Measurements from ENCODE around the gene IQGAP1.

The IQGAP1 gene

DNA sequence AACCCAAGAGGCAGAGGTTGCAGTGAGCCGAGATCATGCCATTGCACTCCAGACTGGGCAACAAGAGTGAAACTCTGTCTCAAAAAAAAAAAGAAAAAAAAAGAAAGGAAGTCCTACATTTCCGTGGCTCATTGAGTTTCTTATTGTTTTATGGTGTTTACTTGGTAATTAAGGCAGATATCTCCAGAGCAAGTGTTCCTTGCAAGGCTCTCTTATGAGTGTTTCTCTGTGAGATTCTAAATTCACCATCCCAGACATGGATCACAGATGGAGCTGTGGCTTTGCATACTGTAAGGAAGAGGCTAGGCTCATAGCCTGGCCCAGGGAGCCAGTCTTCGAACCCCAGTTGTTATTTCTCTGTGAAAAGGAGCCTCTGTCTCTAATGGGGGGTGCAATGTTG lies 53.0 kb downstream of the IQGAP1 start:
- no peak for DNase-seq

DNA sequence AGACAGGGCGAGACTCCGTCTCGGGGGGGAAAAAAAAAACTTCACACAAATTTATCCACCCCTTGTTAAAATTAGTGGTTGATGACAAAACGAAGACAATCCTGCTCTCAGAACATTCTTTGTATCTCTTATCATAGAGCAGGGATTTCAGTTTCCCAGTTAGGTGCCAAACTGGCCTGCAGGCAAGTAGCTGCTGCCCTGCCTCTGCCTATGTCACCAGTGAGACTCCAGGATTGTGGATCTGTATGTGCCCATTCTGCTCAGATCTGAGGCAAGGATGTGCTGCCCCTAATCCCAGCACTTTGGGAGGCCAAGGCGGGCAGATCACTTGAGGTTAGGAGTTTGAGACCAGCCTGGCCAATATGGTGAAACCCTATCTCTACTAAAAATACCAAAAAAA lies 54.4 kb downstream of the IQGAP1 start:
- no peak for DNase-seq

DNA sequence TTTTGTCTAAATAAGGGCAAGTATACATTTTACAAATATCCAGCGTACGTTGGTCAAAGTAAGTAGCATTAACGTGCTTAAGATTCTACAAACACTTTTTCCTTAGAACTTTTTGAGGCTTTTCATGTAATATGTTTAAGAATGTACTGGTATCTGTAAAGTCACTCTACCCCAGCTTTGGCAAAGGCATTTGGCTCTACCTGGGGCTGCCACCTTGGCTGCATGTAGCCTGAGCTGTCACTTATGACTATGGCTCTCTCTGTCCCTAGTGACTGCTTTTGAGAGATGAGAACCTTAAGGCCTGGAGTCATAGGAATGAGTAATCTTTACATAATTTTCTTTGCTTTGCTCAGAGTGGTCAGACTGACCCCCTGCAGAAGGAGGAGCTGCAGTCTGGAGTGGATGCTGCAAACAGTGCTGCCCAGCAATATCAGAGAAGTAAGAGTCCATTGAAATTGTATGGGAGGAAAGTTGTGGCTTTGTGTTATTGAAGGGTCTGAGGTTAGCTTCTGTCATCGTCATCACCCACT lies 61.2 kb downstream of the IQGAP1 start:
- no peak for DNase-seq

DNA sequence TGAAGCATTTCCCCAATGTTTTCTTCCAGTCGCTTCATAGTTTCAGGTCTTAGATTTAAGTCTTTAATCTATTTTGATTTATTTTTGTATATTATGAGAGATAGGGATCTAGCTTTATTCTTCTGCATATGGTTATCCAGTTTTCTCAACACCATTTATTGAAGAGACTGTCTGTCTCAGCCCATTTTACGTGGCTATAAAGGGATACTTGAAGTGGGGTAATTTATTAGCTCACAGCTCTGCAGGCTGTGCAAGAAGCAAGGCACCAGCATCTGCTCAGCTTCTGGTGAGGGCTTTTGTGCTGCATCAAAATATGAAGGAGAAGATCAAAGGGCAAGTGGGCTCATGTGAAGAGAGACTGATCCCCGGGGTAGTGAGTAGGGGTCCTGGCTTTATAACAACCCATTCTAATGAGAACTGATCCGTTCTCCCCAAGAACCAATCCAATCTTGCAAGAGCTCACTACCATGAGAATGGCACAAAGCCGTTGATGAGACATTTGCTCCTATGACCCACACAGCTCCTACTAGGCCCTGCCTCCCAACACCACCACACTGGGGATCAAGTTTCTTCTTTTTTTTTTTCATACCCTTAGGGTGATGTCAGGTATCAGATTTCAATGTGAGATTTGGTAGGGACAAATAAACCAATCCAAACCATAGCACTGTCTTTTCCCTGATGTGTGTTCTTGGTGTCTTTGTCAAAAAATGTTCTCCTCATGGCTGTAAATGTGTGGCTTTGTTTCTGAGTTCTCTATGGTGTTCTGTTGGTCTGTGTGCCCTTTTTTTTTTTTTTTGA lies 63.2 kb downstream of the IQGAP1 start:
- no peak for DNase-seq

DNA sequence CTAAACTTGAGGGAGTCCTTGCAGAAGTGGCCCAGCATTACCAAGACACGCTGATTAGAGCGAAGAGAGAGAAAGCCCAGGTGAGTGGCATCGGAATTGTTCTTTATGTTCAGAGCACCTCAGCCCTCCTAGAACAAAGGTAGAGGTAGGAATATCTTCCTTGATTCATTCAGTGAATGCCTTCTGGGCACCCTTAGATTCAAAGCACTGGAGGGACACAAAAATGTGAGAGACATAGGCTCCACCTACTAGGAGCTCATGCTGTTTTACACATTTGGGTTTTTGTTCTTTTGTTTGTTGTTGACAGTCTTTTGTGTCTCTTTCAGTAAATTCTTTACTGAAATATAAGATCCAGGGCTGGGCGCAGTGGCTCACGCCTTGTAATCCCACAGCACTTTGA lies 68.2 kb downstream of the IQGAP1 start:
- DNase-seq = no peak

DNA sequence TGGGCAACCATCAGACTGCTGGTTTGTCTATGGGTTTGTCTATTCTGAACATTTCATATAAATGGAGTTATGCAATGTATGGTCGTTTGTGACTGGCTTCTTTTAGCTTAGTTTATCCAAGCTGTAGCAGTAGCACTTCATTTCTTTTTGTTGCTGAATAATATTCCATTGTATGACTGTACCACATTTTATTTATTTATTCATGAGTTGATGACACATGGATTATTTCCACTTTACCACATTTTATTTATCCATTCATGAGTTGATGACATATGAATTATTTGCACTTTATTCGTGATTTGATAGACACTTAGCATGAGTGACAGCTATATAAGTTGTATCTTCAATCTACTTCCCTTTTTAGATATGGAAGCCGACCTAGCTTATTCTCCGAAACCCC lies 70.0 kb downstream of the IQGAP1 start:
- no peak for DNase-seq

DNA sequence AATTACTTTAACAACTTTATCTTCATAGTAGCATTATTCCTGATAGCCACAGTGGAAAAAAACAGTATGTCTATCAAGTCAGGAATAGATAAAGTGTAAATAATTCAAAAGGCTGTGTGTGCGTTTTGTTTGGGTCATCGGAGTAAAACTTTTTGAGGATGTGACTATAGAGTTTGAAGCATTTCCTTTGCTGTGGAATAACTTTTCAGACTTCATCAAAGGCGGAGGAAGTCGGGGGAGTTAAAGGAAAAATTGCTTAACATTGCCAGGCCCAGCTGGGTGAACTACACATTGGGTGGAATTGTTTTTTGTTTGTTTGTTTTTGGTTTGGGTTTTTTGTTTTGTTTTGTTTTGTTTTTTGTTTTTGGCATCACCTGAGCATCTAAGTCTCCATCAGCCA lies 71.3 kb downstream of the IQGAP1 start:
- no peak for DNase-seq

DNA sequence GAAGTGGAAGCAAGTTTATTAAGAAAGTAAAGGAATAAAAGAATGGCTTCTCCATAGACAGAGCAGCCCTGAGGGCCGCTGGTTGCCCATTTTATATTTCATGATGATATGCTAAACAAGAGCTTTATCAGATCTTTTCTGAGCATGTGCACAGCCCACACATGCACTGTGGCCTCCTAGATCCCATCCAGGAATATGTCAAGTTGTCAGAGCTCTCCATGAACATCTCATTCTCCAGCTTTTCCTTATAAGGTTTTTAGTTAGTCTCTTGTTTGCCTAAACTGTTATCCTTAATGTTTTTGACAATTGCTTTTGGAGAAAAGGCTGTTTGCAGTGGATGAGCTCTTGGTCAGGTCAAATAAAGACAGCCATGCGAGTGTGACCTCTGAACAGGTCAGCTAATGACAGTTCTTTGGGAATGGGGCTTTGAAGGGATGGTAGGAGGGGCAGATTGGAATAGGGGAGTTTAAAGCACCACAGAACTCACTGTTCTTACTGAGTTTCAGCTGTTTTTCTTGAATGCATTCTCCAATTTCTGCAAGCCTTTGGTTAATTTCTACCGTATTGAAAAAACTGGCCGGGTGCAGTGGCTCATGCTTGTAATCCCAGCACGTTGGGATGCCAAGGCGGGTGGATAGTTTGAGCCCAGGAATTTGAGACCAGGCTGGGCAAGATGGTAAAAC lies 72.2 kb downstream of the IQGAP1 start:
- DNase-seq = no peak

DNA sequence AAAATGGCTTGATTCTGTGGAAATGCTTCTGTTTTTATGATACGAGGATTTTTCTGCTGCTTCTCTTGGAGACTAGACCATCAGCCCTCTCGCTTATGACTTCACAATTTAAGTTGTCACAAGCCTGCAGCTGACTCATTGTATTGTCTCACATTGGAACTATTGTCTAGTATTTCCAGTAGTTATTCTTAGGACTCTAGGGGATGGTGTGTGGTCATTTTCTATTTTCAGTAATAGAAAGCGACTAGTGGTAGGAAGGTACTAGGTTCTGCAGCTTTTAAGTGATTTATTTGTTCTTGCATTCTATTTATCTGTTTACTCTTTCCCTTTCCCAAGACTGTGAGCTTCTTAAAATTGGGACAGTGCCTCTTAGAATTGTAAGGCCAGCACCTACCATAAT lies 75.3 kb downstream of the IQGAP1 start:
- no peak for DNase-seq

DNA sequence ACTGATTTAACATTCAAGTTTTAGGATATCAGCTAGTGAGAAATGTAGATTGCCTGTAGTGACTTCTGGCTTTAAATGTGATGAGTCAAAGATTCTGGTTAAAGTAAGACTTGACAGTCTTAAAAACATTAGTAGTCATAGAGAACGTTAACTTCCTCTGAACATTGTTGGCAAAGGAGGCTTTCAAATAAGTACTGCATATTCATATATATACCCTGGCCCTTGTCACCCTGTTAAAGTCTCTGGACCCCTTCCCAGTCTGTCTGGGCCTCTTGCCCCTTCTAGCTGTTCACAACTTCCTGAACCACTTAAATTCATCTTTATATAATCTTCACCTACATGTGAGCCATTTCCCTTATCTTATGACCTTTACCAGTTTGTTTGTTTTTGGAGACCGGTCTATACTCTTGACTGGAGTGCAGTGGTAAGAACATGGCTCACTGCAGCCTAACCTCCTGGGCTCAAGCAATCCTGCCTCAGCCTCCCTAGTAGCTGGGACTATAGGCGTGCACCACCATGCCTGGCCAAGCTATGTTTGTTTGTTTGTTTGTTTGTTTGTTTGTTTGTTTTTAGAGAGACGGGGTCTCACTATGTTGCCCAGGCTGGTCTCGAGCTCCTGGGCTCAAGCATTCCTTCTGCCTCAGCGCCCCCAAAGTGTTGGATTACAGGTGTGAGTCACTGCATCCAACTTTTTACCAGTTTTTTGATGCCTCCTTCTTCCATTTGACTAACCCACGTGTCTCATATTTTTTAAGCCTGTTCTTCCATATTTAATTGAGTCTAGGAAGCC lies 77.3 kb downstream of the IQGAP1 start:
- no peak for DNase-seq

DNA sequence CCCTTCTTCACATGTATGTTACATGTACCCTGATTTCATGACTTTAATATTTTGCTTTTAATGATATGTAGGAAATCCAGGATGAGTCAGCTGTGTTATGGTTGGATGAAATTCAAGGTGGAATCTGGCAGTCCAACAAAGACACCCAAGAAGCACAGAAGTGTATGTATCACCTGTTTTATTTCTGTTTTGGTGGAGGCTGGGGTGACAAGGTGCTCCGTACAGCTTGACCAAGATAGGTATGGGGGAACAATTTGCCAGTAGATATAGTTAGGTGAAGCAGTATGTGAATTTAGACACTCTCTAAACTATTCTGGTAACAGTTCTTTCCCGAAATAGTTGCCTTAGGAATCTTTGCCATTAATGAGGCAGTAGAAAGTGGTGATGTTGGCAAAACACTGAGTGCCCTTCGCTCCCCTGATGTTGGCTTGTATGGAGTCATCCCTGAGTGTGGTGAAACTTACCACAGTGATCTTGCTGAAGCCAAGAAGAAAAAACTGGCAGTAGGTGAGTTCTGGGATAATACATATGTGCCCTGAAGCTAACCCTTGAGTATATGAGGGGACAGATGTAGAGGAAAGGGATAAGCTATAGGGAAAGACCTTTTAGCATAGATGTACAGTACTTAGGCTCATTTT lies 78.0 kb downstream of the IQGAP1 start:
- DNase-seq = no peak

DNA sequence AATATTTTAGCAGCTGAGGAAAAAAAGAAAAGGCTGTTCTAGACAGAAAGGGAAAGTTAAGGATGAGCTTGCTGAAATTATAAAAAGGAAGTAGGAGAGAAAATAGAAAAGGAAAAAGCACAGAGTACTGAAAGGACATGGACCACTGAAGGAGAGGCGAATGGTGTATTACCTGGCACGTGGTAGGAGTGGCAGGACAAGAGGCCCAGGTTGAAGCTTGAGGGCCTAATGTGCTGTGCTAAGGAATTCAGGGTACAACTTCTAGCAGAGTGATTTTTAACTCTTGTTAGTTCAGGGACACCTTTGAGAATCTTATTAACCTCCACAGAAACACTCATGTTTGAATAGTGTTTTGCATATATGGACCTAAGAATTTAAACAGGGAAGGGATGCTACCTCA lies 81.7 kb downstream of the IQGAP1 start:
- DNase-seq = no peak

DNA sequence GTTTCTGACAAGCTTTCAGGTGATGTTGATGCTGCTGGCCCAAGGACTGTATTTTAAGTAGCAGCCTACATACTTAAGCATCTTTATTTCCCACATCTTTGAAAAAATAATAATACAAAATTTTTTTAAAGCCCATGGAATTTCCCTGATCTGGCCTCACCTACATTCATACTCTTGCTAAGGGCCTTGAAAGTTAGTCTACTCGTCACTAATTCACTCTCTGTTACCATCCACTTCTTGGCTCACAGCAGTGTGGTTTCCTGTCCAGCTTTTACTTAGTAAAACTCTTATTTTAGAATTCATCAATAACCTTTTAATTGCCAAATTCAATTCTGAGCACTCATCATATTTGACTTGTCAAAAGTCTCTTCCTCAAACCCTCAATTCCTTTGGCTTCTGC lies 82.4 kb downstream of the IQGAP1 start:
- no peak for DNase-seq

DNA sequence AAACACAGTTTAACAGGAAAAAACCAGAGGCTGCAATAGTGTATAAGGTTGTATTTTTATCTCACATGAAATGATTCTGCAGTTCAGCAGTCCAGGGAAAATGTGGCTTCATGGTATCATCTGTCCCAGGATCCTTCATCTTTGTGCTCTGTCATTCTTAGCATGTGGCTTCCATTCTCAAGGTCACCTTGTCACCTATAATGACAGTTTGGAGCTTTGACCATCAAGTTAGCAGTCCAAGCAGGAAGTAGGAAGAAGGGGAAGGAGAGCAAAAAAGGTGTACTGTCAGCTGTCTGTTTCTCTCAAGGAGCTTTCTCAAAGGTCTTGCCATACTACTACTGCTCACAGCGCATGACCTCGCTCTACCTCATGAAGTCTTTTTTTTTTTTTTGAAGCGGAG lies 83.1 kb downstream of the IQGAP1 start:
- no peak for DNase-seq

DNA sequence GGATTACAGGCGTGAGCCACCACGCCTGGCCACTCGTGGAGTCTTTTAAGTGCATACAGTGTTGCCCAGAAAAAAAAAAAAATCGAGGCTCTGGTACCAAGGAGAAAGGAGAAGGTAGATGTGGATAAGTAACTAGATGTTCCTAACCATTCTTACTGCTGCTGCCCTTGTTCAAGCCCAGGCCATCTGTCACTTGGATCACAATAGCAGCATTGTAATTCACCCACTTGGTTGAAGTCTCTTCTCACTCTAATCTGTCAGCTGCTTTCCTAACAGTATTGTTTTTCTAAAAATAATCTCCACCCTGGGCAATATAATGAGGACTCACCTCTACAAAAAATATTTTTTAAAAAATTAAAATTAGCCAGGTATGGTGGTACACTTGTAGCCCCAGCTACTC lies 83.7 kb downstream of the IQGAP1 start:
- DNase-seq = no peak

DNA sequence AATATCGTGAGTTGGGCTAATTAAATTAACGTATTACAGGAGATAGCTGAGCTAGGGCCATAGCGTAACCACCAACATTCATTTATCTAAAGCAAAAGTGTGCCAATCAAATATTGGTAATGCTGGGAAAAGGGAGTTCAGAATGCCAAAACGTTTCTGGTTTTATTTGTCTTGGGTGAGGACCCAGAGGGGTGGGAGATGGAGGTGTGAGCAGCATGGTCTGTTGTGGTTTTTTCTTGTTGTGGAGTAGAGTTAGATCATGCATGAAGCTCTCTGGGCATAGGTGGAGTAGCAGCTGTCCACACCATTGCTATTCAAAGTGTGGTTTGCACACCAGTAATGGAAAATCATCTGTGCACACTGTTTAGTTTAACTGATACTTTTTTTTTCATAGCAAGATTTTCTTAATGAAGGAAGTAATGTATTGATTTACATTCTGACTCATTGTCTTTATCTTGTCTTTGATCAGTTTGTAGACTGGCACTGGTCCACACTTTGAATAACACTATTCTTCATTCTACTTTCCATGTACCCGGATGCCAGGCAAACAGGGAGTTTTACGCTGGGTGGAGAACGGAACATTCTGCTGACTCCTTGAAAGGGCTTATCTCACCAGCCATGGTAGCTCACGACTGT lies 90.9 kb downstream of the IQGAP1 start:
- no peak for DNase-seq

DNA sequence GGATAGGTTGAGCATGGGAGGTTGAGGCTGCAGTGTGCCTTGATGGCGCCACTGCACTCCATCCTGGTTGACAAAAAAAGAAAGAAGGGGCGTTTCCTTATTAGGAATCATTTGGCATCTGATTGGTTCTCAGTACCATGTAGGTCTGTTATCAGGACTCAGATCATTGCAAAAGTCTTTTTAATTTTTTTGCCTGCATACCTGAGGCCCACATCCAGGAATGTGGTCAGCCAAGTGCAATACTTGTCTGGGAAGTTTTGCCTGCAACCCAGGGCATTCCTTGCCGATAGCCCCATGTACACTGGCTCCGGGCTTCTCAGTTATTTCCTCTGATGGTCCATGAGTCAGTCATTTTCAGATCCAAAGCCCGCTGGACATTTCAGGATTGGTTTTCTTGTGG lies 91.6 kb downstream of the IQGAP1 start:
- no peak for DNase-seq

DNA sequence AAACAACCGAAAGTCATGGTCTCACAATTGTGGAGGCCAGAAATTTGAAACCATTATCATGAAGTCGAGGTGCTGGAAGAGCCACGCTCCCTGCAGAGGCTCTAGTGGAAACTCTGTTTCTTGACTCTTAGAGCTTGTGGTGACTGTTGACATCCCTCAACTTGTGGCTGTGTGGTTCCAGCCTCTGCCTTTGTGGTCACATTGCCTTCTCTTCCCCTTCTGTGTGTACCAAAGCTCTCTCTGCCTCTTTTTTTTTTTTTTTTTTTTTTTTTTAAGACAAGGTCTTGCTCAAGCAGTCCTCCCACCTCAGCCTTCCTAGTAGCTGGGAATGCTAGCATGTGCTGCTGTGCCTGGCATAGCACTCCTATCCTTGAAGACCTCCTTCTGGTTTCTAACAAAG lies 93.0 kb downstream of the IQGAP1 start:
- DNase-seq = no peak

DNA sequence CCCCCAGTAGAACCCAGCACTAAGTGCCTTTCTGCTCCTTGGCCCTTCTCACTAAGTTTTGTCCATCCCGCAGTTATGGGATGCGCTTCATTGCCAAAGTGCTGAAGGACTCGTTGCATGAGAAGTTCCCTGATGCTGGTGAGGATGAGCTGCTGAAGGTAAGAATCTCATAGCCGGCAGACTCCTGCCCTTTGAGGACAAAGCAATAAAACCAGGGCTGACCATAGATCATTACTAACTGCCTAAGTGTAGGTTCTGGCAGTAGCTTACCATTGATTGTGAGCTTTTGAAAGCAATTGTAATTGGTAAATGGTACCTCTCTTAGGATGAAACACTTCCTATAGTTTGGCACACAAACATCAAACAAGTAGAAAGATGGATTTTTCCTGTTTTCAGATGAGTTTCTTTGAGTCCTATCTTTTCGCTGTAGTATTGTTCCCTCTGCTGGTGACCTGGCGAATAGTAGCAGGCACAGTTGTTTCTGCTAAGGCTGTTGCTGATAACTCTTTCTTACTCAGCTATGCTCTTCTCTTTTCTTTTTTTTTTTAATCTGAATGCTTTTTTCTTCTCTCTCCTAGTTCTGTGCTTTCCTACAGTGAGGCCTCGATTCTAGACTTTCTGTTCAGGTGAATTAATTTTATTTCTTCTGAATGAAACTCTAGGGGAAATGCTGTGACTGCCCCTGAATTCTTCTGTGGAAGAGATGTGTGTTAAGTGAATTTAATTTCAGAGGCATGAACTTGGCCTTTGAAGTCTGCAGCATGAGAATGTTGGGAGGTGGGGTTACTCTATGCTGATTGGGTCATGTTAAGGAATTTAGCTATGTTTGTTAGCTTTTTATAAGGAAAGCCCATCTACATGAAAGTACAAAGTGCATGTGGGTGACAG lies 94.3 kb downstream of the IQGAP1 start:
- no peak for DNase-seq

DNA sequence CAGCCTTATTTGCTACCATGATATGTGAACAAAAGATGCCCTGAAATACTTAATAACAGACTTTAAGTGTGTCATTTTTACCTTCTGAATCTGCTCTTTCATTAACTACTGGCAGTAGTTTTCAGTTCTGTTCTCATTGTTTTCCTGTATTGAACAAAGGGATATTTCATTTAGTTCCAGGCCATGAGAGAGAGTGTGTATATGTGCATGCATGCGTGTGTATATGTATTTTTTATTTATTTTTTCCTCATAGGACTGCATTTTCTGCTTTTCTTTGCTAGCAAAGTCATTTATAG lies 94.9 kb downstream of the IQGAP1 start:
- no peak for DNase-seq

DNA sequence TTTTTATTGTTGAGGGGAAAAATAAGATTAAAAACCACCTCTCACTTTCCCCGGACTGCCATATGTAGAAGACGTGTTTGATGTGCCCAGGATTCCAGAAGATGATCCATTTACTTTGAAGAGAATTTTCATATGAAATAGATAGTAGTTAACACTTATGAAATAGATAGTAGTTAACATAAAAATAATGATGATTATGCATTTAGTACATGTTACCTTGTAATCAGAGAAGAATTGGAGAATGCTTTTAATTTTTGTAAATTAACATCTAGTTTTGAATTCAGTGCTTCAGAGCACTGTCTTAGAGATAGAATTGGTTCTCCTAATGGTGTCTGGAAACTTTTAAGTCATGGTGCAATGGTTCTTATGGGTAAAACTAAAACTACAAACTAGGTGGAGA lies 95.6 kb downstream of the IQGAP1 start:
- no peak for DNase-seq

DNA sequence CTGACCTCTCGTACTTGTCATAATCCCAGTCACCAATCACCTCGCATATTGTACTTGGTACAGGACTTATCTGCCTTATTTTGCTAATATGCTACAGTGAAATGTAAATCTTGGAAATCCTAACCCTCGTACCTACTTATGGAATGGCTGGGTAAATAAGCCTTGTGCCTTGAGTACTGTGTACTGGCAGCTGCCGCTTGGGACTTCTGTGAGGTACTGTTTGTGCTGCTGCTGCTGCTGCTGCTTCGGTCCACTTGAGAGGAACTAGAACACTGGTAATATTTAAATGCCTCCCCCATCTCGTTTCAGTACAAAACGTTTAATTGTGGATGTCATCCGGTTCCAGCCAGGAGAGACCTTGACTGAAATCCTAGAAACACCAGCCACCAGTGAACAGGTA lies 99.1 kb downstream of the IQGAP1 start:
- no peak for DNase-seq

Measured in GOT3 (cell line).